K562 (cell line): ENCODE measurements around the gene DALRD3. TPM values are rescaled to one million over a fixed set of nuclear protein-coding genes. Genes with fewer than 3 reads are reported as not detected.

ENCODE experiments used
- CCNT2 ChIP-seq: IDR thresholded peaks from 2 replicates; pipeline ENCODE4 v1.6.1; 2011; ENCODE audit warnings: borderline replicate concordance, low read depth, mild to moderate bottlenecking, moderate library complexity, mixed read lengths, low read length; ENCODE audit not compliant: insufficient read length; ENCODE audit errors: extremely low read depth
- MAZ ChIP-seq, 2 experiments: fragments of 450-650 bp in 1 of 2; sonication (generic) in 1 of 2; formaldehyde crosslinking; IDR thresholded peaks in 1 of 2; conservative IDR thresholded peaks in 1 of 2; 2 replicates each; pipeline versions ENCODE4 v1.4.0 to v1.5.0; 2020; ENCODE audit warnings: mild to moderate bottlenecking in 1 of 2, missing genetic modification reagents in 1 of 2
- MTA3 ChIP-seq: fragments of 450-650 bp; formaldehyde crosslinking; IDR thresholded peaks from 2 replicates; pipeline ENCODE4 v1.6.1; 2017; ENCODE audit warnings: mild to moderate bottlenecking, borderline replicate concordance
- RBBP5 ChIP-seq: fragments of 200-600 bp; sonication (generic); IDR thresholded peaks from 2 replicates; pipeline ENCODE4 v1.6.1; 2012; ENCODE audit warnings: borderline replicate concordance, mild to moderate bottlenecking, low read length, control low read depth, inconsistent platforms; ENCODE audit not compliant: insufficient read depth, poor library complexity, severe bottlenecking
- SAFB ChIP-seq: fragments of 200-400 bp; formaldehyde crosslinking; IDR thresholded peaks from 2 replicates; pipeline ENCODE4 v1.6.1; 2017; ENCODE audit warnings: low read depth, low read length, borderline replicate concordance
- SPI1 ChIP-seq: IDR thresholded peaks from 2 replicates; pipeline ENCODE4 v1.6.1; 2011; ENCODE audit warnings: low read depth, low read length, control low read depth, borderline replicate concordance
- TBP ChIP-seq: optimal IDR thresholded peaks from 2 replicates; pipeline ENCODE3; 2011; ENCODE audit warnings: low read depth, low read length, improper control_type of control experiment
- YY1 ChIP-seq, 3 experiments: IDR thresholded peaks; 2 replicates each; pipeline ENCODE4 v1.6.1; 2011; ENCODE audit warnings: low read length in 2 of 3, mild to moderate bottlenecking in 2 of 3, moderate library complexity in 2 of 3, borderline replicate concordance in 1 of 3, control low read depth in 1 of 3, low read depth in 1 of 3; ENCODE audit not compliant: insufficient read depth in 3 of 3, insufficient replicate concordance in 2 of 3, control insufficient read depth in 1 of 3, insufficient read length in 1 of 3; ENCODE audit errors: extremely low read depth in 1 of 3
- polyA plus RNA-seq, 8 experiments: library from polyadenylated mRNA; depleted of rRNA in 4 of 8; stranded (reverse) in 5 of 8; unstranded in 3 of 8; fragments of >200 nt; fragmentation: Nextera tagmentation in 2 of 8; fragmentation: Illumina TruSeq in 1 of 8; extraction: Ambion mirVana in 2 of 8; extraction: Trizol in 1 of 8; gene quantifications; 2 replicates each; pipeline versions ENCODE4 v1.2.1 to v1.2.3, GENCODE V29; 2011 to 2014; ENCODE audit warnings: inconsistent platforms in 1 of 8, missing spikeins in 1 of 8
- total RNA-seq, 7 experiments: library from RNA; depleted of rRNA in 6 of 7; stranded (reverse); fragments of >200 nt in 6 of 7; fragmentation: Illumina TruSeq in 2 of 7; extraction: Trizol in 2 of 7; gene quantifications; 2 replicates each; pipeline versions ENCODE4 v1.2.1 to v1.2.3, GENCODE V29; 2011 to 2021; ENCODE audit warnings: low replicate concordance in 1 of 7
- TF ChIP-seq, protein P1 (sequence below): sonication (generic); formaldehyde crosslinking; IDR thresholded peaks from 2 replicates; pipeline ENCODE4 v1.8.0; 2022; ENCODE audit warnings: mild to moderate bottlenecking, missing genetic modification reagents
- TF ChIP-seq, protein P2 (sequence below), 2 experiments: fragments of 450-650 bp; formaldehyde crosslinking in 1 of 2; IDR thresholded peaks; 2 replicates each; pipeline versions ENCODE4 v1.4.0 to v1.6.1; 2014 to 2020; ENCODE audit warnings: mild to moderate bottlenecking in 2 of 2, borderline replicate concordance in 1 of 2, low read depth in 1 of 2

The DALRD3 gene
- total and polyA plus RNA-seq, 9 of the 15 experiments (the other 6 are each of a cell fraction or from before 2014, with no cell fraction given), result 6.6 to 31.3 (median 14.4) TPM

DNA sequence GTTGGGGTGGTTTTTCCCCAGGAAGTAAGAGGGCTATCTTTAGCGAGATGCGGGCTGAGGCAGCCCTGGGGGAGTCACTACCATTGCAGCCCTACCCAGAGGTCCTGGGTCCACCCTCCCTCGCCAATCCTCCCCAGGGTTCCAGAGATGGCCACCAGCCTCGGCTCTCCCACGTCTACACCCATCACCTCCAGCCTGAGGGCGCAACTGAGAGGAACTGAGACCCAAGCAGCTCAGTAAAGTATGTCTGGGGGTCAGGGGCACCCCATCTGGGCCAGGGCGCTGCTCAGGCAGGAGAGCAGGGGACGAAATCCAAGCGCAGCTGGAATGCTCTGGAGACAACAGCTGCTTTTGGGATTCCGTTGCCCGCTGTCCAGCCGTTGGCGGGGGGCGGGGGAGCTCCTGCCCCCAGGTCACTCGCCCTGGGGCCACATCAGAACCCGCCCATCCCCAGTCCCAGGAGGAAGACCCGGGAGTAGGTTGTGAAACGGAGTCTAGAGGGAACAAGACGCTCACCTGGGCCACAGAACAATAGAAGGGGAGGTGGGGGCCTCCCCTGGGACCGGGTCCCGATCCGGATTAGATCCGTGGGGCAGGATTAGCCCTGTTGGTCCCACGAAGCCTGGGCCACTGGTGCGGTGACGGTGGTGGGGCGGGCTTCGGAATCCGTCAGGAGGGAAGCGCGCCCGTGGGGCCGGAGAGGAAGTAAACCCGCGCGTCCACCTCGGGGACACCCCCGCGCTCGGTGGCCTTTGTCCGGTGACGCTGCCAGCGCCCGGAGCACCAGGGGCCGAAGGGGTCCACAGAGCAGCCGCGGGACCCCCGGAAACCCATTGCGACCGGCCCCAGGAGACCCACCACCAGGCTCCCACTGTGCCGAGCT is 2.2 kb upstream of the DALRD3 start (continued):
- TF ChIP-seq SPI1 (0 out of 2 replicates have a peak, but pooled peaks have one; percentile 21), YY1 (IDR thresholded peaks at IDR 0.05; ENCODE audit: borderline replicate concordance in 1 of 3, control insufficient read depth in 1 of 3, extremely low read depth in 1 of 3, insufficient read depth in 3 of 3, insufficient read length in 1 of 3, insufficient replicate concordance in 2 of 3, low read depth in 1 of 3, low read length in 2 of 3) (peak in 2 of 3 experiments; percentile 32 to 38), SAFB (peak; percentile 73; the same call in 1 of the 2 replicates), MTA3 (0 out of 2 replicates have a peak, but pooled peaks have one; percentile 25), MAZ (CRISPR knock-in tag; conservative IDR thresholded peaks at IDR 0.05 in 1 of 2, IDR thresholded peaks at IDR 0.05 in 1 of 2) (peak in 1 of 2 experiments; percentile 31; a peak in 1 of 4 replicates), TBP (peak; percentile 11), RBBP5 (peak; percentile 23), CCNT2 (no peak)
- TF ChIP-seq, protein P1, sequence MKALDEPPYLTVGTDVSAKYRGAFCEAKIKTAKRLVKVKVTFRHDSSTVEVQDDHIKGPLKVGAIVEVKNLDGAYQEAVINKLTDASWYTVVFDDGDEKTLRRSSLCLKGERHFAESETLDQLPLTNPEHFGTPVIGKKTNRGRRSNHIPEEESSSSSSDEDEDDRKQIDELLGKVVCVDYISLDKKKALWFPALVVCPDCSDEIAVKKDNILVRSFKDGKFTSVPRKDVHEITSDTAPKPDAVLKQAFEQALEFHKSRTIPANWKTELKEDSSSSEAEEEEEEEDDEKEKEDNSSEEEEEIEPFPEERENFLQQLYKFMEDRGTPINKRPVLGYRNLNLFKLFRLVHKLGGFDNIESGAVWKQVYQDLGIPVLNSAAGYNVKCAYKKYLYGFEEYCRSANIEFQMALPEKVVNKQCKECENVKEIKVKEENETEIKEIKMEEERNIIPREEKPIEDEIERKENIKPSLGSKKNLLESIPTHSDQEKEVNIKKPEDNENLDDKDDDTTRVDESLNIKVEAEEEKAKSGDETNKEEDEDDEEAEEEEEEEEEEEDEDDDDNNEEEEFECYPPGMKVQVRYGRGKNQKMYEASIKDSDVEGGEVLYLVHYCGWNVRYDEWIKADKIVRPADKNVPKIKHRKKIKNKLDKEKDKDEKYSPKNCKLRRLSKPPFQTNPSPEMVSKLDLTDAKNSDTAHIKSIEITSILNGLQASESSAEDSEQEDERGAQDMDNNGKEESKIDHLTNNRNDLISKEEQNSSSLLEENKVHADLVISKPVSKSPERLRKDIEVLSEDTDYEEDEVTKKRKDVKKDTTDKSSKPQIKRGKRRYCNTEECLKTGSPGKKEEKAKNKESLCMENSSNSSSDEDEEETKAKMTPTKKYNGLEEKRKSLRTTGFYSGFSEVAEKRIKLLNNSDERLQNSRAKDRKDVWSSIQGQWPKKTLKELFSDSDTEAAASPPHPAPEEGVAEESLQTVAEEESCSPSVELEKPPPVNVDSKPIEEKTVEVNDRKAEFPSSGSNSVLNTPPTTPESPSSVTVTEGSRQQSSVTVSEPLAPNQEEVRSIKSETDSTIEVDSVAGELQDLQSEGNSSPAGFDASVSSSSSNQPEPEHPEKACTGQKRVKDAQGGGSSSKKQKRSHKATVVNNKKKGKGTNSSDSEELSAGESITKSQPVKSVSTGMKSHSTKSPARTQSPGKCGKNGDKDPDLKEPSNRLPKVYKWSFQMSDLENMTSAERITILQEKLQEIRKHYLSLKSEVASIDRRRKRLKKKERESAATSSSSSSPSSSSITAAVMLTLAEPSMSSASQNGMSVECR, result 0 out of 2 replicates have a peak, but pooled peaks have one; percentile 46
- TF ChIP-seq, protein P2, sequence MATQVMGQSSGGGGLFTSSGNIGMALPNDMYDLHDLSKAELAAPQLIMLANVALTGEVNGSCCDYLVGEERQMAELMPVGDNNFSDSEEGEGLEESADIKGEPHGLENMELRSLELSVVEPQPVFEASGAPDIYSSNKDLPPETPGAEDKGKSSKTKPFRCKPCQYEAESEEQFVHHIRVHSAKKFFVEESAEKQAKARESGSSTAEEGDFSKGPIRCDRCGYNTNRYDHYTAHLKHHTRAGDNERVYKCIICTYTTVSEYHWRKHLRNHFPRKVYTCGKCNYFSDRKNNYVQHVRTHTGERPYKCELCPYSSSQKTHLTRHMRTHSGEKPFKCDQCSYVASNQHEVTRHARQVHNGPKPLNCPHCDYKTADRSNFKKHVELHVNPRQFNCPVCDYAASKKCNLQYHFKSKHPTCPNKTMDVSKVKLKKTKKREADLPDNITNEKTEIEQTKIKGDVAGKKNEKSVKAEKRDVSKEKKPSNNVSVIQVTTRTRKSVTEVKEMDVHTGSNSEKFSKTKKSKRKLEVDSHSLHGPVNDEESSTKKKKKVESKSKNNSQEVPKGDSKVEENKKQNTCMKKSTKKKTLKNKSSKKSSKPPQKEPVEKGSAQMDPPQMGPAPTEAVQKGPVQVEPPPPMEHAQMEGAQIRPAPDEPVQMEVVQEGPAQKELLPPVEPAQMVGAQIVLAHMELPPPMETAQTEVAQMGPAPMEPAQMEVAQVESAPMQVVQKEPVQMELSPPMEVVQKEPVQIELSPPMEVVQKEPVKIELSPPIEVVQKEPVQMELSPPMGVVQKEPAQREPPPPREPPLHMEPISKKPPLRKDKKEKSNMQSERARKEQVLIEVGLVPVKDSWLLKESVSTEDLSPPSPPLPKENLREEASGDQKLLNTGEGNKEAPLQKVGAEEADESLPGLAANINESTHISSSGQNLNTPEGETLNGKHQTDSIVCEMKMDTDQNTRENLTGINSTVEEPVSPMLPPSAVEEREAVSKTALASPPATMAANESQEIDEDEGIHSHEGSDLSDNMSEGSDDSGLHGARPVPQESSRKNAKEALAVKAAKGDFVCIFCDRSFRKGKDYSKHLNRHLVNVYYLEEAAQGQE (IDR thresholded peaks at IDR 0.05; ENCODE audit: borderline replicate concordance), result 0 out of 2 replicates have a peak, but pooled peaks have one; percentile 9
- TF ChIP-seq, protein P2 (CRISPR knock-in tag; IDR thresholded peaks at IDR 0.05; ENCODE audit: low read depth), result no peak
